Esophagus mucosa (tissue), 1 donor: ENCODE data around the gene MTX2. TPM values are rescaled to one million over a fixed set of nuclear protein-coding genes. Genes with fewer than 3 reads are reported as not detected.

Source experiments
- ATAC-seq: fragments of 200-7000 bp; cut with Tn5 transposase; one replicate; pipeline ENCODE4 v1.9.1; 2020
- total RNA-seq: library from RNA; stranded (reverse); gene quantifications from one replicate; pipeline ENCODE4 v1.2.4, GENCODE V29; 2023
- donor health status: DM: yes; HTN: yes; CAD: no.

The MTX2 gene
- 25.5 TPM for total RNA-seq

GRCh38 chr2:176269319-176270099 lies at the start of gene MTX2:
TSS of gene MTX2 (plus strand) at chr2:176269442. CDS start at chr2:176269630, 188 bp downstream.
- ATAC-seq = peak; percentile 95

GRCh38 chr2:176227874-176228273 lies 41.4 kb upstream of the MTX2 start:
- ATAC-seq = no peak

- ATAC-seq = no peak
Measured at GRCh38 chr2:176234156-176234555, 35.1 kb upstream of the MTX2 start.

- no peak for ATAC-seq
Measured at GRCh38 chr2:176234940-176235339, 34.3 kb upstream of the MTX2 start.

GRCh38 chr2:176237456-176237855 lies 31.8 kb upstream of the MTX2 start:
- ATAC-seq = no peak

GRCh38 chr2:176239031-176239430 lies 30.2 kb upstream of the MTX2 start:
- no peak for ATAC-seq

GRCh38 chr2:176240301-176240700 lies 28.9 kb upstream of the MTX2 start:
- ATAC-seq = no peak

- no peak for ATAC-seq
Measured at GRCh38 chr2:176242276-176242675, 27.0 kb upstream of the MTX2 start.

GRCh38 chr2:176246331-176246730 lies 22.9 kb upstream of the MTX2 start:
- ATAC-seq = no peak

GRCh38 chr2:176247859-176248258 lies 21.4 kb upstream of the MTX2 start:
- ATAC-seq = no peak

- ATAC-seq = peak; percentile 97
Measured at GRCh38 chr2:176251928-176252327, 17.3 kb upstream of the MTX2 start.

- no peak for ATAC-seq
Measured at GRCh38 chr2:176260689-176261088, 8.6 kb upstream of the MTX2 start.

- ATAC-seq = no peak
Measured at GRCh38 chr2:176261136-176261535, 8.1 kb upstream of the MTX2 start.

GRCh38 chr2:176268976-176269318 lies 295 bp upstream of the MTX2 start:
- no peak for ATAC-seq

- ATAC-seq = no peak
Measured at GRCh38 chr2:176270100-176270750, 983 bp downstream of the MTX2 start.

GRCh38 chr2:176272870-176273459 lies 3.7 kb downstream of the MTX2 start:
- no peak for ATAC-seq

GRCh38 chr2:176278927-176279326 lies 9.7 kb downstream of the MTX2 start:
- no peak for ATAC-seq

GRCh38 chr2:176280156-176280555 lies 10.9 kb downstream of the MTX2 start:
- ATAC-seq = no peak

GRCh38 chr2:176280867-176281658 lies 11.8 kb downstream of the MTX2 start:
- ATAC-seq = peak; percentile 31

GRCh38 chr2:176283291-176284068 lies 14.2 kb downstream of the MTX2 start:
- ATAC-seq = no peak

GRCh38 chr2:176284461-176285049 lies 15.3 kb downstream of the MTX2 start:
- no peak for ATAC-seq

GRCh38 chr2:176285321-176285720 lies 16.1 kb downstream of the MTX2 start:
- ATAC-seq = no peak
